ENCODE results near the gene TULP4.
"Not testable (repeated sequence)": the region's sequence is repeated elsewhere in the genome, so short reads cannot be mapped to it uniquely, and the experiment has no call there.

Gene TULP4

DNA sequence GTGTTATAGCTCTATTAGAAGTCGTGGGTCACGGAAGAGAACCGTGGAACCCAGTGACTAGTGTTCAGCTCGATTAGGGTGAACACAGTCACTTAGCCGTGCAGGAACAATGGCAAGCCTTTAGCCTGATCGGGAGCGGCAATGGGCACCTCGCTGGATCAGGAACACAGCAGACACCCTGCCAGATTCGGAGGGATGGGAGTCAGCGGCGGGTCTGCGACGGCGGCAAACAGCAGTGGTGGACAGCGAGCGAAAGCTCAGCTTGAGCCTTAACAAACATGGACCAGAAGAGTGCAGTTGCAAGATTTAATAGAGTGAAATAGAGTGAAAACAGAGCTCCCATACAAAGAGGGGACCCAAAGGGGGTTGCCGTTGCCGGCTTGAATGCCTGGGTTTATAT lies 157.8 kb downstream of the TULP4 start:
- not testable (repeated sequence) for DNase-seq (ENCODE audit: low spot score)

DNA sequence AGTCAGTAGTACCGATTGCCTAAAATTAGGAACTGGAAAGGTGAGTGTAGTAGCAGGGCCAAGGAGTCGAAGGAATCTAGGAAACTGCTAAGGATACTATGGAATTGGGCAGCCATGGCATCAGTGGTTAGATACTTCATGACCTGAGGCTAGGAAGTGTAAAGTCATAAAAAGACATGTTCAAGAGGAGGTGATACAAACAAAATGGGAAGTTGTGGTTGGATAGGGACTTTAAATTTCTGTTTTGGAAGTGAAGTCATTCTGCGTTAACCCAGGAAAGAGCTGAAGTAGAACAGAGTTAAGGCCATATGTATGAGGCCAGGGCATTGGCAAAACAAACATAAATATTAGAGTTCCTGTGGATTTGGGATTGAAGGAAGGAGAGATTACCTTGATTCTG lies 159.1 kb downstream of the TULP4 start:
- no peak for DNase-seq (ENCODE audit: low spot score)

DNA sequence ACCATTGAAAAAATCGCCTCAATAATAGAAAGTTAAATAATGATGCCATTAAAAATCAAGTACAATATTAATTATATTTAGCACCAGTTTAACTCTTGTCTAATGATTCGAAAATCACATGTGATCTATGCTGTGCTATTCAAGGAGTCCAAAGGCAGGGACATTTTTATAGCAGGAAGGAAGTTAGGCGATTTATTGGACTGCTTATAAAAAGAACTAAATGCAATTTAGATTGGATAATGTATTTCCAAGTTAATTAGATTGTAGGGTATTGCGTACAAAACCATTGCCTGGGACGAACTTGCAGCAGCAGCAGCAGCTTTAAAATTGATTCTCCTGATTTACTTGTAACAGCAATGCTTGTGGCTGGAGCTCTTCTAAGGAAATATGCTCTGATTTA lies 160.2 kb downstream of the TULP4 start:
- DNase-seq (ENCODE audit: low spot score) = no peak

DNA sequence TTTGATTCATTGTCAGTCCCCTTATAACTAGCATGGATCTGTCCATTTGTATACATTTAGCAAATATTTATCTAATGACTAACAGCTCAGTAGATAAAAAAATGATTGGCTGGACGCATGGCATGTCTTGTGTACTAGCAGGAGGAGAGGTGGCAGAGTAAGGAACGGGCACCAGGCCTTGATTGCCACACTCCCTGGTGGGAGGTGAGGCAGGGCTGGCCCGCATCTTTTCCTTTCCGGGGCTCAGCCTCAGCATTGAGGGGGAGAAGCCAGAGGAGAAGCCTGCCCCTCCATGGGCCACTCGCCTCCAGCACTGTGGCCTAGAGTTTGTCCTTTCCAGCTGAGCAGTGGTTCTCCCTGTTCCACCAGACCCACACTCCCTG lies 162.7 kb downstream of the TULP4 start:
- no peak for DNase-seq (ENCODE audit: low spot score)

DNA sequence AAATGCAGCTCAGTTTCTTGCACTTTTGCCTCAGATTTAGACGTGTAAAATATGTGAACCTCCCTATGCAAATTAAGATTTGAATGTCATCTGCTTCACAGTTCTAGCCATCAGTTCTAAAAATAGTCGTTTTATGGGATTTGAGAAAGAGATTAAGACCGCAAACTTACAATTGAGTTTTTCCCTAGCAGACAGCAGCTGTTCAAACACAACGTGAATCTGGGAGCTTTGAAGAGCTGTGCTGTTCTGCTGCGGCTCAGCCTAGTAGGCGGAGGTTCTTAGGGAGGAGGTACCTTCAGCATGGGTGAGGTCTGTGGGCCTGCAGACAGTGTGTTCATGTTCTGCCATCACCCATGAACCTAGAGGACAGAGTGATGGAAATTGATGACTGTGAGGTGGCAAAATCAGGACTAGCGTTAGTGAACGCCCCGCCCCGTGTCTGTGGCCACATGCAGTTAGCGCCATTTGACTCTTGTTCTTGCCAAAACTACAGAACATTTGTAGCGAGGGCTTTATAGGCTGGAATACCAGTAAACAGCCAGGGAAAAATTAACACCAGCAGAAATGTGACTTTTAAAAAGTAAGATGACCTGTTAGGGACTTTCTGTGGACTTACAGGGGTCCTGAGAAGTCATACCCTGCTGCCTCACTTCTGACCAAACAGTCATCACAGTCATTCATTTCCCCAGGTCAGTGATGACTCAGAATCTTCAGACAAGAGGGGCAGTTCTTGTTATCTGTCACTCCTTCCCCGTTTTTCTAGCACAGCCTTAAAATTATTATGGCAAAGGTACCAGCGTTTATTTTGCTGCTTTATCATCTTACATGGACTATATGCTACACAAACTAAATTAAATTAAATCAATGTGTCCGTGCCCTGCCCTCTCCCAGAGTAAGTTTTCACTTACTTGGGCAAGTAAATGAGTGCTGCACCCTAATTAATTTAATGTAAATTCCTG lies 163.4 kb downstream of the TULP4 start:
- peak; percentile 47 for DNase-seq (ENCODE audit: low spot score)

DNA sequence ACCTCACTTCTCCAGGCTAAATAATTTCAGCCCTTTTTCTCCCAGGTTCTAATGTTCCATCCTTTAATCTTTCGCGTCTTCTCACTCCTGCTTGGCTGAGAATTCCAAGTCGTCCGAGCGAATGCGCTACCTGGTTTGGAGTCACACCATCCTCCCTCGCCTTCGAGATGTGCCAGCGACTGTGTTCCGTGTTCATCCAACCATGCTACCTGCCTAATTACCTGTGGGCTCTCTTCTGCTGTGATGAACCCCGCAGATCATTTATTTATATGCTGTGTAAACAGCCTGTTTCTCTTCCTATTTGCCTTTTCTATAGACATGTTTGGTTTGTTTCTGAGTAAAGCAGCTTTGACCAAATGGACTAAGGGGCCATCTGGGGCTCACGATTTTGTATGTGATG lies 164.1 kb downstream of the TULP4 start:
- no peak for DNase-seq (ENCODE audit: low spot score)

DNA sequence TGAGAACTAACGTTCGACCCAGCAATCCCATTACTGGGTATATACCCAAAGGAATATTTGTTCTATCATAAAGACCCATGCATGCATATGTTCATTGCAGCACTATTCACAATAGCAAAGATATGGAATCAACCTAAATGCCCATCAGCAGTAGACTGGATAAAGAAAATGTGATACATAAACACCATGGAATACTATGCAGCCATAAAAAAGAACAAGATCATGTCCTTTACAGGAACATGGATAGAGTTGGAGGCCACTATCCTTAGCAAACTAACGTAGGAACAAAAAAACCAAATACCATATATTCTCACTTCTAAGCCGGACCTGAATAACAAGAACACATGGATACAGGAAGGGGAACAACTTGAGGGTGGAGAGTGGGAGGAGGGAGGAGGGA lies 165.5 kb downstream of the TULP4 start:
- DNase-seq (ENCODE audit: low spot score) = not testable (repeated sequence)

DNA sequence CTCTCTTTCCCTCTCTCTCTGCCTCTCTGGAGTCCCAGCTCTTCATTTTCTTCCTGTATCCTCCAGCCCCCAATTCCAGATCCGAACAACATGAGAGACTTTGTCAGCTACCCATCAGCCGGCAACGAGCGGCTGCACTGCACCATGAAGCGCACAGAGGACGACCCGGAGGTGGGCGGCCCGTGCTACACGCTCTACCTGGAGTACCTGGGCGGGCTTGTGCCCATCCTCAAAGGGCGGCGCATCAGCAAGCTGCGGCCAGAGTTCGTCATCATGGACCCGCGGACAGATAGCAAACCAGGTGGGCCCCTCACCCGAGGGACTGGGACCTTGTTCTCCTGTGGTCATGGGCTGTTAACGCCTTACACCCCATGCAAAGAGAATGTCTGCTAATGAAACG lies 168.7 kb downstream of the TULP4 start:
- no peak for DNase-seq (ENCODE audit: low spot score)

DNA sequence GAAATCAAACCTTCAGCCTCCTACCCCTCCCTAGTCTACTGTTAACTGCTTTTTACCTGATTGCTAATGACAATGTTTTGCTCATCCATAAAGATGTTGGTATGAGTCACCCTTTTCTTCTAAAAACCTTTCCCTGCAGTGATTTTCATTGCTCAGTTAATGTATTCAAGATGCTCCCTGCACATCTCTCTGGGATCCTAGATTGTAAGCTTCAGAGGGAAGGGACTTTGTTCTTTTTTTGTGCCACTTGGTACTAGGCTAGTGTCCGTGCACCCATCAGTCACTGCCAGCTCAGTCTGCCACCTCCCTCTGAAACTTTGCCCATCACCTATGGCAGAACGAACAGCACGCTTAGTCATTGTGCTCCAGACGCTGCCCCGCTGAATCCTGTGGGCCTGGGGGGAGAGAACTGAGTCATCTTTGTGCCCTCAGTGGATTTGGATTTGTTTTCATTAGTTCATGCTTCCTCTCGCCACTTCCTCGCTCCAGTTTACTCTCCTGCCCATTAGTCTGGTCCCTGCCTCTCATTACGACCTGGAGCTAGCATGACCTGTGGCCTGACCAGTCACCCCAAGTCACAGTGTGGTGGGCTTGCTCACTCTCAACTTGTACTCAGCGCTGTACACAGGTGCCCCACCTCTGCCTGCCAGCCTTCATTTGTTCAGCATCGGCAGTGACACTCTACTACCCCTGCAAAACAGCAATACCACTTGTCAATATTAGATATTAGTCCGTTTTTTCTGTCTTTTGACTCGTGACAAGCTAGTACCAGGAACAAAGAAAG lies 169.6 kb downstream of the TULP4 start:
- no peak for DNase-seq (ENCODE audit: low spot score)

DNA sequence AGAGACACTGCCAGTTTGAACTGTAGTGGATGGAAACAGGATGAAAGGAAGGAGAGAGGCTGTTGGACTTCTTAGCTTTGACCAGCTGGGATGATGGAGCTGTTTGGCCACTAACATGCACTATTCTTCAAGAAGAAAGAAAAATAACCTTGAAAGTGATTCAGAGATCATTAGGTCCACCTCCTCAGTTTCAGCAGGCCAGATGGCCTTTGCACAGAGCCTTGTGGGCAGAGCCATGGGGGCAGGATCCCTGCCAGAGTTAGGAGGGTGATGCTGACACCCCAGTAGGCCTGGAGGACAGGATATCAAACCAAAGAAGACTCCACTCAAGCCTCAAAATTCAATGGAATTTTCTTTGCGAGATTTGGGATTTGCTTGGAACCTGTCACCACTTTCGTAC lies 173.2 kb downstream of the TULP4 start:
- DNase-seq (ENCODE audit: low spot score) = no peak

DNA sequence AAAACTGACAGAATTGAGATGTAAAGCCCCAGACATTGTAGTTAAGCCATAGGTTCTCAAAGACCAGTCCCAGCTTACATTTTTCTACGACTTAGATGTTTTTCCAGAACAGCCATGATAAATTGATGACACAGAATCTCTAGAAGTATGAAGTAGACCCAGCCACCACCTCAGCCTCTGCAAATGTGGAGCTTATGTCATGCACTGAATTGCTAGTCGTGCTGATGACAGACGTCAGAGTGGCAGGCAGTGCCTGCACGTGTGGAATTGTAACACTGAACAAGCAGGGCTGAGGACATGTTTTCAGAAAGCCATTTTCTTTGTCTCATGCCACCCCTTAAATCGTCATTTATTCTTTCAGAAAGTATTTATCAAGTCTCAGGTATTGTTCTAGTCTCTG lies 175.2 kb downstream of the TULP4 start:
- DNase-seq (ENCODE audit: low spot score) = no peak

DNA sequence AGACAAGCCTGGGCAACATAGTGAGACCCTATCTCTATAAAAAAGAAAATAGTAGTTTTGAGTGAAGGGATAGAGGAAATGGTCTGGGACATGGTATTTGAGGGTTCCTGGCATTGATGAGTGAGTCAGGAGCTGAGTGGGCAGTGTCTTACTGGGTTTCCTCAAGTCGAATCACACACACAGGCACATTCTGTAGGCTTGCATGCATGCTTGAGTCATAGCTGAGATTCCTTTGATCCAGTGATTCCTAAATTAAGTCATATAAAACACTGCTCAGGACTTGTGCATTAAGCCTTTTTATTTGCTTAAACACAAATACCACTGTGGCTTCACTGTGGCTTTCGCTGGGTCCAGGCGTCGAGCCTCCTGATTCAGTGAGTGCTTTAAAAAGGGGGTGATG lies 175.8 kb downstream of the TULP4 start:
- DNase-seq (ENCODE audit: low spot score) = no peak

DNA sequence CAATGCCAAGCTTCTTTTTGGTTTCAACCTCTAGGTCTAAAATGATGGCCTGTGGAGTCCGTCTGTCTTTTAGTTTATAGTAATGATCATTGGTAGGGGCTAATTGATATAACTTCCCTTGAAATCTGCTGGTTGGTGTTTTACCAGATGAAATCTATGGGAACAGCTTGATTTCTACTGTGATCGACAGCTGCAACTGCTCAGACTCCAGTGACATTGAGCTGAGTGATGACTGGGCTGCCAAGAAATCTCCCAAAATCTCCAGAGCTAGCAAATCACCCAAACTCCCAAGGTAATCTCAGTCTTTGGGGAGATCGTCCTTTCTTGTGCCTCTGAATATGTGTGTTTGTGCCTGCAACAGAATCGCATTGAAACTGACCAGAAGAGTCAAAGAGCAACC lies 177.2 kb downstream of the TULP4 start:
- no peak for DNase-seq (ENCODE audit: low spot score)

DNA sequence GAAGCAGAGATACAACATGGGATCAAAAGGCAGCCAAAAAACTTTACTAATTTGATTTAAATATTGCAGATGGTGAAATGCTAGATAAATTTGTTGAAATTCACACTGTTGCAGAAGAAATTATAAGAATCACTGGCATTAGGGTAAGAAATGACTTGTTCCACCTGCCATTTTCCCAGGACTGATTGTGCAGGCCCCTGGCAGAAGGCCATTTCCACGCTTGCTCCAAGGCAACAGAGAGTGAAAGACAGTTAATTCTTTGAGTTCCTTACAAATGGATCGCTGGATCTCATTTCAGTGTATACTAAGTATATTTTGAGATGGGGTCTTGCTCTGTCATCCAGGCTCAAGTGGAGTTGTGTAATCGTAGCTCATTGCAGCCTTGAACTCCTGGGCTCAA lies 180.6 kb downstream of the TULP4 start:
- DNase-seq (ENCODE audit: low spot score) = no peak

DNA sequence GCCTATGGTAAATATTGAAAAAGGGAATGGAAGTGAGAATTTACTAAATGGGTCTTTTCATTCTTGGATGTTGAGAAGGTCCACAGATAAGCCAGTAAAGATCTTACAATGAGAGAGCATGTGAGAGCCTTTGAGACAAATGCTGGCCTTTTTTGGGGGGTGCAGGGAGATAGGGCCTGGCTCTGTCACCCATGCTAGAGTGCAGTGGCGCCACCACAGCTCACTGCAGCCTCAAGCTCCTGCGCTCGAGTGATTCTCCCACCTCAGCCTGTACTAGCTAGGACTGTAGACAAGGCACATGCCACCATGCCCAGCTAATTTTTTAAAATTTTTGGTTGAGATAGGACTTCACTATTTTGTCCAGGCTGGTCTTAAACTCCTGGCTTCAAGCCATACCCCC lies 184.4 kb downstream of the TULP4 start:
- no peak for DNase-seq (ENCODE audit: low spot score)

DNA sequence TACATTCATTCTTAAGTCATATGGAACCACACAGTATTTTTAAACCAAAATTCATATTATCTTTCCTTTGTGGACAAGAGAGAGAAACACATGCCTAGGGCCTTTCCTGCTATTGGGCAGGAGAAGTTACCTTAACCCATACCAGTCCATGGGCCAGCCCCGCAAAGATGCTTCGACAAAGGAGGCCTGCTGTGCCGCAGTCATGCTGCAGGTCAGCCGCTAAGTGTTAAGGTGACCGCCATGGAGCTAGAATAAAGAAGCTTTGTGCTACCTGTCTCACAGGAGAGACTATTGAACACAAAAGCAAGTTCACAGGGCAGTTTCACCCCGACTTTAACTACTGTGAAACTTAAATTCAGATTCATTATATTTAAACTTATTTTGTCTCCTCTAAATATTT lies 185.4 kb downstream of the TULP4 start:
- no peak for DNase-seq (ENCODE audit: low spot score)

DNA sequence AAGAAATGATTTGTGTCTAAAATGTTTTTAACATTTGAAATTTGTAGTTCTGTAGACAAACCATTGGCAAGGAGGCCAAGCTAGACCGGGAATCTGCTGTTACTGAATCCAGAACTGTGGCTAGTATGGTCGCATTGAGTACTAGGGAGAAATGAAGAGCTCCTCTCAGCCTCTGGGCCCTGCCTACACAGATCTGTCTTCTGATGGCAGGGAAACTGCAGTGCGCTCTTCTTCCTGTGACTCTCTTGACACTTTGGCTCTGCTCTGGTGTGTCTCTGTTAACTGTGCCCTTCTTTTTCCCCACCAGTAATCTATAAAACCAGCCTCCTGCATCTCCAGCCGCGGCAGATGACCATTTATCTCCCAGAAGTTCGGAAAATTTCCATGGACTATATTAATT lies 186.1 kb downstream of the TULP4 start:
- no peak for DNase-seq (ENCODE audit: low spot score)

DNA sequence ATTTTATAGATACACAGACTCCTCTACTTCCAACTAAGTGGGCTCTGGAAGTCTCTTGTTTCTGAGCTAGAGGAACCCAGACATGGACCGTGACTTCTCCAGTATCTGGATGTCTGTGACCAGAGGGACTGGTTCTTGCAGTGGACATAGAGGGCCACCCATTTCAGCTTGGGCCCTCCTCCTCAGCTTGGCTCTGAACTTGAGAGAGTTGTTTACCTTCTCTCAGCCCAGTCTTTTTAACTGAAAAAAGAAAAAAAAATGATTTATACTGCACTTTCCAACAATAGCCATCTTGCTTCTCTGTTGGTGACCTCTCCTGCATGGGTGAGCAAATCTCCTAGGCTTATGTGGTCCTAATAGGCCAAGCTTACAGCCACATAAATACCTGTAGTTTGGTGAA lies 187.3 kb downstream of the TULP4 start:
- no peak for DNase-seq (ENCODE audit: low spot score)

DNA sequence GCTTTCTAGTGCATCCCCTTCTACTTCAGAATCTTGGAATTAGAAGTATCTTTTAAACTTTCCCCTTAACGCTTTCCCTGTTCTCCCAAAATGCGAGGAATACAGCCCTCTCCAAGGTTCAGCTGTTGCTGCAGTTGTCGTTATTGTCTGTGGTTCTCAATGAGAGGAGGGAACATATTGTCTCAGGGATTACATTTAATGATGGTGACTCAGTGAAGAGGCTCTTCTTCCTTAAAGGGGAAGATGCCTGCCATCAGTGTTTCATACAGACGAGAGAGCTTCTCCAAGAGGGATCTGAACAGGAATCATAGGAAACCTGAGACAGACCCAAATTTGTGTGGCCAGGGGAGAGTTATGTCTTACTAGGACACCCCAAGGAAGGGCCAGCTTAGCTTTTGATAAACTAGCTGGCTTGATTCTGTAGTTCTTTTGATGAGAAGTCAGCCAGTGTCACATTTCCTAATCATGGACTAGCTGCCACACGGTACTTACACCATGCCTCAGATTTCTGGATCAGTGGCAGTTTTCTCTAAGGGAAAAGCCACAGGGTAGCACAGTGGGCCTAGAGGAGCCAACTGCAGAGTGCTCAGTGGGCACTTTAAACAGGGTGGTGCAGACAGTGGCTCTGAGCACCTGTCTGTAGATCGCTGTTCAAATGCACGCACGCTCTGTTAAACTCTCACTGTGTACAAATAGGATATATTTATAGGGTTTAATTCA lies 187.9 kb downstream of the TULP4 start:
- DNase-seq (ENCODE audit: low spot score) = peak; percentile 45

DNA sequence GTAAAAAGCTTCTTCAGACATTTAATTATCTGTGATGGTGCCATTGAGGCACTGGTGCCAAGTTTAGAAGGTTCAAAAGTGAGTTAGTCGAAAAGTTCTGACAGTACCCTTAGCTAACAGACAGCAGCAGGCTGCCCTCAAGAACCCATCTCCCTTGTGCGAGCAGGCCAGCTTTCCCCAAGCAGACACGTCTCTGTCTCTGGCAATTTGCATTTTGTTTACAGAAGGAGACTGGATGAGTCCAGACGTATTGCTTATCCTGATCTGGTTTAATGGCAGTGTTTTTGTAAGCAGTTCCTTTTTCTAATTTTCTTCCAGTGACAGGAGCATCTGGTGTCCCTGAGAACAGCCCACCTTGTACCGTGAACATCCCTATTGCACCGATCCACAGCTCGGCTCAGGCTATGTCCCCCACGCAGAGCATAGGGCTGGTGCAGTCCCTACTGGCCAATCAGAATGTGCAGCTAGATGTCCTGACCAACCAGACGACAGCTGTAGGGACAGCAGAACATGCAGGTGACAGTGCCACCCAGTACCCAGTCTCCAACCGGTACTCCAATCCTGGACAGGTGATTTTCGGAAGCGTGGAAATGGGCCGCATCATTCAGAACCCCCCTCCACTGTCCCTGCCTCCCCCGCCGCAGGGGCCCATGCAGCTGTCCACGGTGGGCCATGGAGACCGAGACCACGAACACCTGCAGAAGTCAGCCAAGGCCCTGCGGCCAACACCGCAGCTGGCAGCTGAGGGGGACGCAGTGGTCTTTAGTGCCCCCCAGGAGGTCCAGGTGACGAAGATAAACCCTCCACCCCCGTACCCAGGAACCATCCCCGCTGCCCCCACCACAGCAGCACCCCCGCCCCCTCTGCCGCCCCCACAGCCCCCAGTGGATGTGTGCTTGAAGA lies 189.3 kb downstream of the TULP4 start:
- no peak for DNase-seq (ENCODE audit: low spot score)

DNA sequence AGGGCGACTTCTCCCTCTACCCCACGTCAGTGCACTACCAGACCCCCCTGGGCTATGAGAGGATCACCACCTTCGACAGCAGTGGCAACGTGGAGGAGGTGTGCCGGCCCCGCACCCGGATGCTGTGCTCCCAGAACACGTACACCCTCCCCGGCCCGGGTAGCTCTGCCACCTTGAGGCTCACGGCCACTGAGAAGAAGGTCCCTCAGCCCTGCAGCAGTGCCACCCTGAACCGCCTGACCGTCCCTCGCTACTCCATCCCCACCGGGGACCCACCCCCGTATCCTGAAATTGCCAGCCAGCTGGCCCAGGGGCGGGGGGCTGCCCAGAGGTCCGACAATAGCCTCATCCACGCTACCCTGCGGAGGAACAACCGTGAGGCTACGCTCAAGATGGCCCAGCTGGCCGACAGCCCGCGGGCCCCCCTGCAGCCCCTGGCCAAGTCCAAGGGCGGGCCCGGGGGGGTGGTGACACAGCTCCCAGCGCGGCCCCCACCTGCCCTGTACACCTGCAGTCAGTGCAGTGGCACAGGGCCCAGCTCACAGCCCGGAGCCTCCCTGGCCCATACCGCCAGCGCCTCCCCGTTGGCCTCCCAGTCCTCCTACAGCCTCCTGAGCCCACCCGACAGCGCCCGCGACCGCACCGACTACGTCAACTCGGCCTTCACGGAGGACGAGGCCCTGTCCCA lies 190.1 kb downstream of the TULP4 start:
- no peak for DNase-seq (ENCODE audit: low spot score)
